Esophagus muscularis mucosa (tissue), 4 donors: ENCODE data around the gene MCF2. TPM values are rescaled to one million over a fixed set of nuclear protein-coding genes. Genes with fewer than 3 reads are reported as not detected.

Experiments used
- DNase-seq: peaks from one replicate; pipeline ENCODE4 v3.0.0-alpha.2; 2017; ENCODE audit errors: extremely low spot score
- H3K27ac ChIP-seq, 4 donors: fragments of 200-600 bp; sonication (generic); replicated peaks in 1 of 4; 1 replicate in 3 of 4; 2 replicates in 1 of 4; pipeline ENCODE4 v1.5.1; 2016 to 2019; ENCODE audit warnings: mild to moderate bottlenecking in 1 of 4
- H3K27me3 ChIP-seq, 4 donors: fragments of 200-600 bp; sonication (generic); one replicate each; pipeline versions ENCODE4 v1.5.1 to v1.6.0; 2016 to 2019
- H3K36me3 ChIP-seq, 4 donors: fragments of 200-600 bp; sonication (generic); one replicate each; pipeline ENCODE4 v1.5.1; 2016 to 2019
- H3K4me1 ChIP-seq, 4 donors: fragments of 200-600 bp; sonication (generic); one replicate each; pipeline ENCODE4 v1.5.1; 2016 to 2019
- H3K4me3 ChIP-seq, 4 donors: fragments of 200-600 bp; sonication (generic); 1 replicate in 2 of 4; 2 replicates in 2 of 4; pipeline ENCODE4 v1.5.1; 2016 to 2019; ENCODE audit warnings: mild to moderate bottlenecking in 4 of 4, moderate library complexity in 1 of 4
- H3K9me3 ChIP-seq, 4 donors: fragments of 200-600 bp; sonication (generic); 1 replicate in 3 of 4; 2 replicates in 1 of 4; pipeline ENCODE4 v1.5.1; 2016 to 2019
- EP300 ChIP-seq: sonication (generic); formaldehyde crosslinking; IDR thresholded peaks from one replicate; pipeline ENCODE4 v1.6.1; 2017; ENCODE audit warnings: antibody characterized with exemption
- POLR2A ChIP-seq: fragments of 450-650 bp; IDR thresholded peaks from one replicate; pipeline ENCODE4 v1.6.1; 2017; ENCODE audit warnings: antibody characterized with exemption, moderate library complexity, mild to moderate bottlenecking, low read depth
- POLR2AphosphoS5 ChIP-seq, 2 donors: sonication (generic); formaldehyde crosslinking; IDR thresholded peaks; one replicate each; pipeline ENCODE4 v1.6.1; 2017; ENCODE audit warnings: antibody characterized with exemption in 2 of 2
- WGBS: methylation state at CpG from one replicate; pipeline ENCODE4 v1.1.5; 2018; 5-methylcytosine and 5-hydroxymethylcytosine counted together
- intact Hi-C: fragments of 100-400 bp; cut with DNase I; formaldehyde crosslinking; loops from one replicate; pipeline ENCODE4 v1.15.1; 2023
- total RNA-seq, 4 donors: library from RNA; depleted of rRNA; stranded (reverse); fragments of >200 nt; gene quantifications; one replicate each; pipeline versions ENCODE4 v1.1.0 to v1.2.1, GENCODE V29; 2016
- TF ChIP-seq, protein P1 (sequence below), 3 experiments: fragments of 200-600 bp in 2 of 3; fragments of 450-650 bp in 1 of 3; sonication (generic) in 2 of 3; IDR thresholded peaks; one replicate each; pipeline ENCODE4 v1.5.1; 2017 to 2019; ENCODE audit warnings: antibody characterized with exemption in 3 of 3, mild to moderate bottlenecking in 2 of 3, moderate library complexity in 1 of 3

MCF2 gene
- total RNA-seq, 4 donors from 2014 or later, result 0.33 to 0.83 (median 0.39) TPM; not detected in 1

DNA sequence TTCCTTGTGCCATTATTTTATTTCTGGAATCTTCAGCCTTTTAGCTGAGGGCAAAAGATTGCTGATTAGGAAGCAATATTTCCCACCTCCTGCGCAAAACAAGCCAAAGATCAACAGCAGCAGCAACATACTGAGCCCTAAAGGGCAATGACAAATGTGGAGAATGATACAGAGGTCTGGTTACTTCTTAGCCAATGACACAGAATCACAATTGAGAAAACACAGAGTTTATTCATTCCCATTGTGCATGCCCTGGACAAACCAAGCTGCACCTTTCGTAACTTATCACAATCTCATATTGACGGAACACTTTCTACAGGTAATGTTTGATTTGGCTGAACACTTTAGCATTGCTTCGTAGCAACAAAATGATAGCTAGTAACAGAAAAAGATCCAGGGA lies 164.0 kb downstream of the MCF2 start:
- TF ChIP-seq EP300 (no peak), POLR2AphosphoS5 (IDR thresholded peaks at IDR 0.05) (no peak), POLR2A (no peak)
- TF ChIP-seq, protein P1, sequence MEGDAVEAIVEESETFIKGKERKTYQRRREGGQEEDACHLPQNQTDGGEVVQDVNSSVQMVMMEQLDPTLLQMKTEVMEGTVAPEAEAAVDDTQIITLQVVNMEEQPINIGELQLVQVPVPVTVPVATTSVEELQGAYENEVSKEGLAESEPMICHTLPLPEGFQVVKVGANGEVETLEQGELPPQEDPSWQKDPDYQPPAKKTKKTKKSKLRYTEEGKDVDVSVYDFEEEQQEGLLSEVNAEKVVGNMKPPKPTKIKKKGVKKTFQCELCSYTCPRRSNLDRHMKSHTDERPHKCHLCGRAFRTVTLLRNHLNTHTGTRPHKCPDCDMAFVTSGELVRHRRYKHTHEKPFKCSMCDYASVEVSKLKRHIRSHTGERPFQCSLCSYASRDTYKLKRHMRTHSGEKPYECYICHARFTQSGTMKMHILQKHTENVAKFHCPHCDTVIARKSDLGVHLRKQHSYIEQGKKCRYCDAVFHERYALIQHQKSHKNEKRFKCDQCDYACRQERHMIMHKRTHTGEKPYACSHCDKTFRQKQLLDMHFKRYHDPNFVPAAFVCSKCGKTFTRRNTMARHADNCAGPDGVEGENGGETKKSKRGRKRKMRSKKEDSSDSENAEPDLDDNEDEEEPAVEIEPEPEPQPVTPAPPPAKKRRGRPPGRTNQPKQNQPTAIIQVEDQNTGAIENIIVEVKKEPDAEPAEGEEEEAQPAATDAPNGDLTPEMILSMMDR (IDR thresholded peaks at IDR 0.05), result no peak
- Histone ChIP-seq H3K4me1 (no peaks in the 10 kb centered on the region), H3K27me3 (no peaks in the 10 kb centered on the region), H3K9me3 (no peaks in the 10 kb centered on the region), H3K4me3 (no peak overlapping the region), H3K27ac (no peak overlapping the region), H3K36me3 (no peaks in the 10 kb centered on the region)
- 84% methylated on average over 4 of the region's 4 CpGs for WGBS
- no peak for DNase-seq
- intact Hi-C loops, result no loop called here

DNA sequence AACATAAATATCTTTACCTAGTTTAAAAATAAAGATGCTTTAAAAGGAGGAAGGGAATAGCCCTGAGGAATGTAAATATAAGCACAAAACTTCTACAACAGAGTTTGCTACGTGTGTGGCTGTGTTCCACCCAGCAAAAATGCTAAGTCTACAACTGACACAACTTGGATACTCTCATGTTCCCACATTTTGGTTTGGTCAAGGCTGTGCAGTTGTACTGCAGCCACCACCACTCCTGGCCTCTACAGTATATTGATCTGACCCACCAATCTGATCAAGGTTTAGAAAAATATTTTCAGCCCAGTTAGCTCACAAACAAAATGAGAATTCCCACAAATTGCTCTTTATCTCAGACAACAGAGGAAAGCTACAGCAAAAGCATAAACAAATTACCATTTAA lies 165.3 kb downstream of the MCF2 start:
- Histone ChIP-seq H3K36me3 (no peaks in the 10 kb centered on the region), H3K4me3 (no peak overlapping the region), H3K27me3 (no peaks in the 10 kb centered on the region), H3K4me1 (no peaks in the 10 kb centered on the region), H3K9me3 (no peaks in the 10 kb centered on the region), H3K27ac (no peak overlapping the region)
- WGBS, result 67% methylated on average over 1 of the region's 1 CpG
- no peak for TF ChIP-seq EP300
- TF ChIP-seq POLR2AphosphoS5 (IDR thresholded peaks at IDR 0.05), result no peak
- TF ChIP-seq, protein P1 (IDR thresholded peaks at IDR 0.05), result no peak
- TF ChIP-seq POLR2A, result no peak
- intact Hi-C loops, result no loop called here
- no peak for DNase-seq

DNA sequence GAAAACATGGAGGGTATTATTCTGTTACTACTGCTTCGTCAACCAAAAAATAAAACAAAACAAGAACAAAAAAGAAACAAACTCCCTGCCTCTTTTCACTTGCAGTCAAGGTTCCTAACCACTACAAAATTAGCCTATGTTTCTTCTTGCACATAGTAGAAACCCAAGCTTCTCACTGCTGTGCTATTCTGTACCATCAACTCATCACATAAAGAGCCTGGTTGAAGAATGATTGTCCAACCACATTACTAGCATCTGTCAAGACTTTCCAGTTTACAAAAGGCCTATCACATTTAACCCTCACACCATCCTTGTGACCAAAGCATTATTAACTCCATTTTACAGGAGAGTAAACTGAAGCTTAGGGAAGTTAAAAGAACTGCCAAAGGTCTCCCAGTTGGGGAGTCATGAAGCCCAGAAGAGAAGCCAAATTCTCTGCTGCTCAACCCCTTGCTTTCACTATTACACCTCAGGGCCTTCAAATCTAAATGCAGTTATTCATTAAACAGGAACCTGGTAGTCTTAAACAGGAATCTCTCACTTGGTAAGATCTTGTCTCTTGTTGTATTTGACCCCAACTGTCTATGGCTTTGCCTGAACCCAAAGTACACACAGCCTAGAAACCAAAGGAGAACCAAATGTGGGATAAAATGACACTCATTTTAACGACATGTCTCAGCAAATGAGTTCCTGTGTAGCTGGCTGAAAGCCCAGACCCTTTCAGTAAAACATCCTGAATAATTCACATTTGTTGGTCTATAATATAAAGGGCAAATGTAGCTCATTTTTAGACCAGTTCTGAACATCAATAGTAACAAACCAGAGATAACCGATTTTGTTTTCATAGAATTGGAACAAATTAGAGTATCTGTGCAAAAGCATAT lies 168.8 kb downstream of the MCF2 start:
- Histone ChIP-seq H3K4me1 (no peaks in the 10 kb centered on the region), H3K9me3 (no peaks in the 10 kb centered on the region), H3K4me3 (no peak overlapping the region), H3K36me3 (no peaks in the 10 kb centered on the region), H3K27ac (no peak overlapping the region), H3K27me3 (no peaks in the 10 kb centered on the region)
- no peak for DNase-seq
- intact Hi-C loops, result no loop called here
- 47% methylated on average over 3 of the region's 3 CpGs for WGBS
- TF ChIP-seq POLR2AphosphoS5 (IDR thresholded peaks at IDR 0.05), result no peak
- TF ChIP-seq, protein P1 (IDR thresholded peaks at IDR 0.05), result no peak
- no peak for TF ChIP-seq POLR2A
- TF ChIP-seq EP300, result no peak

DNA sequence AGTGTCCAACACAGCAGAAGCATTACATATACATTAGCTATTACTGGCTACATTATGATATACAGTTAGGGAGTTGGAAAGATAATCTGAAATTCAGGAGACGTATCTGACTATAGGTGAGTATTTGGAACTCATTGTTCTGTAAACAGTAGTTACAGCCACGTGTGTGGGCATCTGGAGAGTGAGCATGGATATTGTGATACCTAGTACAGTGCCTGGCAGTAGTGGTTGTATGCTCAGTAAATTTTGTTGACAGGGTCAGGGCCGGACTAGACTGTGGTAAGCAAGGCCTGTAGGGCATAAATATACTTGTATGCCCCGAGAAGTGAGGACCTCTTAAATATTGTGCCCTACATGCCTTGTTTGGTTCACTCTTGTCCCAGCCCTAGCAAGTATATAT lies 174.5 kb downstream of the MCF2 start:
- Histone ChIP-seq H3K9me3 (no peaks in the 10 kb centered on the region), H3K27ac (no peak overlapping the region), H3K4me1 (no peaks in the 10 kb centered on the region), H3K27me3 (no peaks in the 10 kb centered on the region), H3K36me3 (no peaks in the 10 kb centered on the region), H3K4me3 (no peak overlapping the region)
- intact Hi-C loops, result no loop called here
- no peak for DNase-seq
- TF ChIP-seq EP300 (no peak), POLR2A (no peak), POLR2AphosphoS5 (IDR thresholded peaks at IDR 0.05) (no peak)
- TF ChIP-seq, protein P1 (IDR thresholded peaks at IDR 0.05), result no peak
- WGBS, result 67% methylated on average over 4 of the region's 4 CpGs
